Neuronal stem cell (in vitro differentiated cells): Measurements from ENCODE around the gene C16orf82.

Experiments used
- DNase-seq: peaks from one replicate; pipeline ENCODE4 v3.0.0-alpha.2; 2013; ENCODE audit warnings: low spot score
- H2AFZ ChIP-seq: one replicate; pipeline ENCODE4 v1.6.1; 2013; ENCODE audit warnings: mild to moderate bottlenecking, low read length, inconsistent platforms
- H2AK5ac ChIP-seq: 2 replicates; pipeline ENCODE4 v1.6.1; 2013; ENCODE audit warnings: low read depth, mild to moderate bottlenecking, inconsistent platforms, low read length, moderate library complexity, mixed read lengths
- H2BK120ac ChIP-seq: 2 replicates; pipeline ENCODE4 v1.6.1; 2013; ENCODE audit warnings: low read depth, mild to moderate bottlenecking, inconsistent platforms, low read length, moderate library complexity, mixed read lengths
- H2BK12ac ChIP-seq: one replicate; pipeline ENCODE4 v1.6.1; 2013; ENCODE audit warnings: low read length, inconsistent platforms
- H2BK15ac ChIP-seq: 2 replicates; pipeline ENCODE4 v1.6.1; 2013; ENCODE audit warnings: mild to moderate bottlenecking, low read length, inconsistent platforms, mixed read lengths
- H2BK5ac ChIP-seq: one replicate; pipeline ENCODE4 v1.6.1; 2013; ENCODE audit warnings: inconsistent platforms, mild to moderate bottlenecking, low read length, moderate library complexity
- H3K14ac ChIP-seq: one replicate; pipeline ENCODE4 v1.6.1; 2013; ENCODE audit warnings: low read length, inconsistent platforms
- H3K18ac ChIP-seq: 2 replicates; pipeline ENCODE4 v1.6.1; 2013; ENCODE audit warnings: low read length, inconsistent platforms
- H3K23ac ChIP-seq: 2 replicates; pipeline ENCODE4 v1.6.1; 2013; ENCODE audit warnings: low read depth, mild to moderate bottlenecking, mixed read lengths, low read length, inconsistent platforms; ENCODE audit not compliant: poor library complexity
- H3K27ac ChIP-seq: replicated peaks from 3 replicates; pipeline ENCODE4 v1.5.1; 2013; ENCODE audit warnings: low read length, inconsistent platforms
- H3K27me3 ChIP-seq, 3 experiments: 2 replicates each; pipeline ENCODE4 v1.6.1; 2013; ENCODE audit warnings: low read length in 3 of 3, mild to moderate bottlenecking in 2 of 3, inconsistent platforms in 1 of 3, low read depth in 1 of 3, mixed read lengths in 1 of 3, moderate library complexity in 1 of 3; ENCODE audit not compliant: control insufficient read depth in 3 of 3, insufficient read depth in 3 of 3
- H3K36me3 ChIP-seq, 2 donors: replicated peaks in 1 of 2; 2 replicates each; pipeline ENCODE4 v1.6.1; 2013; ENCODE audit warnings: low read length in 2 of 2; ENCODE audit not compliant: control insufficient read depth in 2 of 2, insufficient read depth in 2 of 2
- H3K4ac ChIP-seq: 2 replicates; pipeline ENCODE4 v1.6.1; 2013; ENCODE audit warnings: inconsistent platforms, mild to moderate bottlenecking, low read length, moderate library complexity
- H3K4me1 ChIP-seq, 2 donors: 1 replicate in 1 of 2; 2 replicates in 1 of 2; pipeline ENCODE4 v1.6.1; 2013; ENCODE audit warnings: low read length in 2 of 2, low read depth in 1 of 2; ENCODE audit not compliant: control insufficient read depth in 2 of 2, insufficient read depth in 1 of 2
- H3K4me2 ChIP-seq: one replicate; pipeline ENCODE4 v1.6.1; 2013; ENCODE audit warnings: mild to moderate bottlenecking, low read length, inconsistent platforms; ENCODE audit not compliant: insufficient read depth, poor library complexity, severe bottlenecking
- H3K4me3 ChIP-seq, 2 donors: 2 replicates each; pipeline ENCODE4 v1.5.1; 2013; ENCODE audit warnings: low read length in 2 of 2, mild to moderate bottlenecking in 2 of 2, inconsistent platforms in 1 of 2, moderate library complexity in 1 of 2
- H3K79me1 ChIP-seq: one replicate; pipeline ENCODE4 v1.6.1; 2013; ENCODE audit warnings: low read depth, mild to moderate bottlenecking, inconsistent platforms, low read length, moderate library complexity
- H3K9ac ChIP-seq: one replicate; pipeline ENCODE4 v1.6.1; 2013; ENCODE audit warnings: mild to moderate bottlenecking, low read depth, low read length, inconsistent platforms; ENCODE audit not compliant: poor library complexity
- H3K9me3 ChIP-seq, 2 donors: replicated peaks in 1 of 2; 2 replicates each; pipeline versions ENCODE3 to v1.6.1; 2013; ENCODE audit warnings: low read length in 2 of 2, mild to moderate bottlenecking in 2 of 2, inconsistent platforms in 1 of 2, low read depth in 1 of 2, mixed read lengths in 1 of 2, moderate library complexity in 1 of 2; ENCODE audit not compliant: control insufficient read depth in 2 of 2, insufficient read depth in 1 of 2
- H4K8ac ChIP-seq: one replicate; pipeline ENCODE4 v1.6.1; 2013; ENCODE audit warnings: low read depth, mild to moderate bottlenecking, inconsistent platforms, low read length, moderate library complexity
- H4K91ac ChIP-seq: one replicate; pipeline ENCODE4 v1.6.1; 2013; ENCODE audit warnings: low read length, low read depth, mild to moderate bottlenecking, inconsistent platforms; ENCODE audit not compliant: poor library complexity
- WGBS, 2 donors: extraction: QIAGEN DNeasy Blood & Tissue Kit; methylation state at CpG; one replicate each; pipeline ENCODE4 v1.1.7; 2013; ENCODE audit warnings: missing lambda C conversion rate in 2 of 2, mixed read lengths in 1 of 2; ENCODE audit not compliant: insufficient read length in 2 of 2, insufficient replicate concordance in 1 of 2; ENCODE audit errors: extremely low coverage in 2 of 2; 5-methylcytosine and 5-hydroxymethylcytosine counted together

C16orf82 gene

DNA sequence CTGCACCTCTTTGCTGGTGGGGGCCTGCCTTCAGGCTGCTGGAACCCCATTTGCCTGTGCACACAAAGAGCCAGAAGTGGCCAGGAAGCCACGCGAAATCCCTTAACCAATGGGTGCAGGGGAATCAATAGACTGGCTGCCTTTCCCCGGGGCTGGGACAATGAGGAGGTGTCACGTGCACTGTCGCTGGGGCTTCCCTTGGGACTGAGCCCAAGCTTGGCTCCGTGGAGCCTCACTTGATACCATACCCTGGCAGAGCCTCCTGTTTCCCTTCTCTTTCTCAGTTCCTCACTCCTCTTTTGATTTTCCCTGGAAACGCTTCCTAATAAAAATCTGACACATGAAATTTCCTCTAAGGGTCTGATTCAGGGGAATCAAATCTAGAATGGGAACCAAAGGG is 38.8 kb upstream of the C16orf82 start:
- no peak overlapping the region for H3K9ac ChIP-seq
- no peak overlapping the region for H2BK120ac ChIP-seq
- no peak overlapping the region for H3K23ac ChIP-seq
- no peaks in the 10 kb centered on the region for H3K36me3 ChIP-seq
- H3K18ac ChIP-seq: peak overlapping the region; percentile 67
- no peak overlapping the region for H3K14ac ChIP-seq
- H3K4me3 ChIP-seq: no peak overlapping the region
- no peak overlapping the region for H3K27ac ChIP-seq
- H2AK5ac ChIP-seq: peak overlapping the region; percentile 61
- no peaks in the 10 kb centered on the region for H3K79me1 ChIP-seq
- WGBS, 2 donors: no CpG with 5 or more reads among the region's 7 CpGs
- peaks cover 0 to 1% of the 10 kb centered on the region in 2 donors for H3K9me3 ChIP-seq
- no peak overlapping the region for H3K4ac ChIP-seq
- no peak overlapping the region for H4K8ac ChIP-seq
- H2BK15ac ChIP-seq: peak overlapping the region; percentile 84
- H2BK5ac ChIP-seq: no peak overlapping the region
- no peak overlapping the region for H2BK12ac ChIP-seq
- DNase-seq: no peak
- peaks cover 0 to 1% of the 10 kb centered on the region in 2 donors for H3K4me1 ChIP-seq
- H3K27me3 ChIP-seq: no peaks in the 10 kb centered on the region
- no peak overlapping the region for H3K4me2 ChIP-seq
- H4K91ac ChIP-seq: no peak overlapping the region
- peak overlapping the region; percentile 35 for H2AFZ ChIP-seq

DNA sequence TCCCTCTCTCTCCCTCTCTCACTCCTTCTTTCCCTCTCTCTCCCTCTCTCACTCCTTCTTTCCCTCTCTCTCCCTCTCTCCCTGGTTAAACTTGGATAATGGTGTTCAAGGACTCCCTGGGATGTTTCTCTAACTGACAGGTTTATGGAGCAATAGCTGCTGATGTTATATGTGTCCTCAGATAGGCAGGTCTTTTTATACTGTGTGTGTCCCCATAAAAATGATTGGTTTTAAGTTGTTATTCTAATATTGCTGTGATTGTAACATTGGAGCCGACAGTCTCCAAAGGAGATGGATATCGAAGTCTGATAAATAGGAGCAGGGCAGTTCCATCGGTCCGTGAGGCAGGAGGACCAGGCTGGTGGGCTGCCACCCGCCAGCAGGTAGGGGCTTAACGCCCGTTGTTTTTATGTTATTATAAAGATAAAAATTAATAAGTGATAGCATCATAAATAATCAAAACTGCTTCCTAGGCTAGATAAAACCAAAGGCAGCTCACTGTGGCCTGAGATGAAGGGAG is 38.1 kb upstream of the C16orf82 start:
- H3K4ac ChIP-seq: no peak overlapping the region
- H3K4me1 ChIP-seq: peaks cover 0 to 1% of the 10 kb centered on the region in 2 donors
- no peak overlapping the region for H3K18ac ChIP-seq
- H2BK5ac ChIP-seq: no peak overlapping the region
- no peaks in the 10 kb centered on the region for H3K27me3 ChIP-seq
- H3K4me3 ChIP-seq: no peak overlapping the region
- no peak overlapping the region for H2AFZ ChIP-seq
- no peak overlapping the region for H4K91ac ChIP-seq
- no peak overlapping the region for H2BK120ac ChIP-seq
- no peak overlapping the region for H4K8ac ChIP-seq
- H3K27ac ChIP-seq: no peak overlapping the region
- no peak overlapping the region for H2BK12ac ChIP-seq
- no CpG with 5 or more reads among the region's 7 CpGs for WGBS, 2 donors
- no peak for DNase-seq
- H3K36me3 ChIP-seq: no peaks in the 10 kb centered on the region
- no peak overlapping the region for H3K4me2 ChIP-seq
- H2BK15ac ChIP-seq: no peak overlapping the region
- H2AK5ac ChIP-seq: no peak overlapping the region
- no peak overlapping the region for H3K14ac ChIP-seq
- no peaks in the 10 kb centered on the region for H3K79me1 ChIP-seq
- H3K9me3 ChIP-seq: no peaks in the 10 kb centered on the region
- H3K23ac ChIP-seq: no peak overlapping the region
- H3K9ac ChIP-seq: no peak overlapping the region

- no peak for DNase-seq
- Histone ChIP-seq H2BK12ac (no peak overlapping the region), H3K4me3 (no peak overlapping the region), H3K23ac (no peak overlapping the region), H3K4me1 (peaks cover 0 to 1% of the 10 kb centered on the region in 2 donors), H3K36me3 (no peaks in the 10 kb centered on the region), H2AK5ac (no peak overlapping the region), H3K27ac (no peak overlapping the region), H2BK120ac (no peak overlapping the region), H3K4me2 (no peak overlapping the region), H4K8ac (no peak overlapping the region), H4K91ac (no peak overlapping the region), H3K4ac (no peak overlapping the region), H3K18ac (no peak overlapping the region), H3K9ac (no peak overlapping the region), H2BK15ac (no peak overlapping the region), H2BK5ac (no peak overlapping the region), H3K79me1 (no peaks in the 10 kb centered on the region), H3K14ac (no peak overlapping the region), H3K27me3 (no peaks in the 10 kb centered on the region), H2AFZ (no peak overlapping the region), H3K9me3 (no peaks in the 10 kb centered on the region)
- no CpG with 5 or more reads among the region's 6 CpGs for WGBS, 2 donors
These were observed 37.2 kb upstream of the C16orf82 start for GRCh38 chr16:27029525-27029924.

GRCh38 chr16:27033281-27033979 is 33.3 kb upstream of the C16orf82 start:
- no peaks in the 10 kb centered on the region for H3K79me1 ChIP-seq
- no peak overlapping the region for H3K4ac ChIP-seq
- H3K4me2 ChIP-seq: no peak overlapping the region
- H3K4me1 ChIP-seq: no peaks in the 10 kb centered on the region
- H3K36me3 ChIP-seq: no peaks in the 10 kb centered on the region
- no peak overlapping the region for H4K91ac ChIP-seq
- no peak overlapping the region for H2AFZ ChIP-seq
- no peak overlapping the region for H2BK12ac ChIP-seq
- no peak overlapping the region for H2AK5ac ChIP-seq
- no peak overlapping the region for H2BK15ac ChIP-seq
- no peak overlapping the region for H3K9ac ChIP-seq
- H3K9me3 ChIP-seq: no peaks in the 10 kb centered on the region
- H3K23ac ChIP-seq: no peak overlapping the region
- no peaks in the 10 kb centered on the region for H3K27me3 ChIP-seq
- H3K27ac ChIP-seq: no peak overlapping the region
- no peak overlapping the region for H4K8ac ChIP-seq
- H3K18ac ChIP-seq: no peak overlapping the region
- no peak overlapping the region for H3K14ac ChIP-seq
- DNase-seq: no peak
- H2BK120ac ChIP-seq: no peak overlapping the region
- H3K4me3 ChIP-seq: no peak overlapping the region
- no CpG with 5 or more reads among the region's 12 CpGs for WGBS, 2 donors
- H2BK5ac ChIP-seq: no peak overlapping the region
